PC-9 (cell line): Measurements from ENCODE around the gene CDKN1C. TPM values are rescaled to one million over a fixed set of nuclear protein-coding genes. Genes with fewer than 3 reads are reported as not detected.

ENCODE experiments used
- BruUV-seq: library from RNA; stranded (reverse); fragments of 400-500 nt; replicated peaks from 2 replicates; lab custom pipeline; 2021; lab: Mats Ljungman, UMichigan
- CTCF ChIA-PET: fragments of 300-600 bp; sonication (Branson Sonifier 250); formaldehyde crosslinking; loops from one replicate; lab custom pipeline; 2022; ENCODE audit warnings: antibody characterized with exemption; lab: Charles Lee
- POLR2A ChIA-PET: fragments of 300-600 bp; sonication (Branson Sonifier 250); formaldehyde crosslinking; loops from one replicate; lab custom pipeline; 2022; ENCODE audit warnings: antibody characterized with exemption; ENCODE audit not compliant: unreplicated experiment; lab: Charles Lee
- DNase-seq, 2 experiments: peaks; one replicate each; pipeline versions ENCODE4 v3.0.0 to v3.0.0-alpha.2; 2015 to 2022; ENCODE audit warnings: mixed read lengths in 1 of 2
- H2AFZ ChIP-seq: fragments of 200-600 bp; sonication (generic); 2 replicates; pipeline ENCODE4 v1.8.1; 2017; ENCODE audit warnings: antibody characterized with exemption
- H3F3A ChIP-seq: fragments of 200-600 bp; sonication (generic); 2 replicates; pipeline ENCODE4 v1.8.1; 2017; ENCODE audit warnings: antibody characterized with exemption, mild to moderate bottlenecking, low read depth; ENCODE audit not compliant: insufficient read depth
- H3K27ac ChIP-seq: fragments of 200-600 bp; sonication (generic); 2 replicates; pipeline ENCODE4 v1.6.1; 2016; ENCODE audit warnings: mixed run types
- H3K27me3 ChIP-seq: fragments of 200-600 bp; sonication (generic); 2 replicates; pipeline ENCODE4 v1.6.1; 2016; ENCODE audit warnings: low read depth, mixed run types; ENCODE audit not compliant: insufficient read depth
- H3K36me3 ChIP-seq: fragments of 200-600 bp; sonication (generic); 2 replicates; pipeline ENCODE4 v1.6.1; 2016; ENCODE audit warnings: low read depth, mixed run types
- H3K4me1 ChIP-seq: fragments of 200-600 bp; sonication (generic); replicated peaks from 2 replicates; pipeline ENCODE4 v1.6.1; 2016; ENCODE audit warnings: mixed run types; ENCODE audit not compliant: insufficient read depth
- H3K4me2 ChIP-seq: fragments of 200-600 bp; sonication (generic); 2 replicates; pipeline ENCODE4 v1.6.1; 2017; ENCODE audit warnings: mixed run types
- H3K4me3 ChIP-seq: fragments of 200-600 bp; sonication (generic); 2 replicates; pipeline ENCODE4 v1.6.1; 2016; ENCODE audit warnings: mixed run types
- H3K79me2 ChIP-seq: fragments of 200-600 bp; sonication (generic); 2 replicates; pipeline ENCODE4 v1.6.1; 2017; ENCODE audit warnings: low read depth, mixed run types
- H3K9me2 ChIP-seq: fragments of 200-600 bp; sonication (generic); 2 replicates; pipeline ENCODE4 v1.8.1; 2017; ENCODE audit warnings: mild to moderate bottlenecking; ENCODE audit not compliant: insufficient read depth
- H3K9me3 ChIP-seq: fragments of 200-600 bp; sonication (generic); 2 replicates; pipeline ENCODE4 v1.8.1; 2016; ENCODE audit warnings: low read depth; ENCODE audit not compliant: insufficient read depth
- H4K20me1 ChIP-seq: fragments of 200-600 bp; sonication (generic); 2 replicates; pipeline ENCODE4 v1.8.1; 2017; ENCODE audit not compliant: insufficient read depth
- CTCF ChIP-seq: fragments of 200-600 bp; sonication (generic); conservative IDR thresholded peaks from 2 replicates; pipeline ENCODE4 v1.6.1; 2017; ENCODE audit warnings: mixed run types, antibody characterized with exemption, mild to moderate bottlenecking, moderate library complexity
- EZH2 ChIP-seq: fragments of 200-600 bp; sonication (generic); IDR thresholded peaks from 2 replicates; pipeline ENCODE4 v1.8.0; 2017; ENCODE audit warnings: antibody characterized with exemption, low read depth
- intact Hi-C: fragments of 100-400 bp; cut with micrococcal nuclease; formaldehyde crosslinking; loops from one replicate; pipeline ENCODE4 v1.10.0; 2022; ENCODE audit not compliant: unreplicated experiment
- total RNA-seq: library from RNA; stranded (reverse); gene quantifications from 2 replicates; pipeline ENCODE4 v1.2.3, GENCODE V29; 2021

CDKN1C gene
- total RNA-seq, 1 experiment from 2014 or later, result 5.1 TPM

GRCh38 chr11:2882396-2883110 is 3.0 kb downstream of the CDKN1C start:
- Histone ChIP-seq H3K9me2 (no peaks in the 10 kb centered on the region), H4K20me1 (no peaks in the 10 kb centered on the region), H3K27ac (no peak overlapping the region), H3K4me3 (no peak overlapping the region), H3K4me1 (no peaks in the 10 kb centered on the region), H3K9me3 (no peaks in the 10 kb centered on the region), H3K4me2 (no peak overlapping the region), H3K27me3 (no peaks in the 10 kb centered on the region), H3K79me2 (no peaks in the 10 kb centered on the region), H3F3A (no peaks in the 10 kb centered on the region), H3K36me3 (no peaks in the 10 kb centered on the region), H2AFZ (no peak overlapping the region)
- no TSS peak for BruUV-seq
- ChIA-PET CTCF (interaction anchor here (0.7 kb wide), 1 partner anchor 51 kb away, joined by 3 read pairs; no protein-coding TSS in a partner anchor), POLR2A (interaction anchor here (0.6 to 0.8 kb wide), 2 partner anchors 8 to 349 kb away, joined by 3 read pairs; no protein-coding TSS in a partner anchor)
- no peak for DNase-seq
- intact Hi-C loops, result no loop called here
- TF ChIP-seq CTCF (no peak), EZH2 (no peak)

GRCh38 chr11:2881981-2882375 is 3.6 kb downstream of the CDKN1C start:
- Histone ChIP-seq H2AFZ (no peak overlapping the region), H3K4me2 (no peak overlapping the region), H3F3A (no peaks in the 10 kb centered on the region), H3K4me3 (no peak overlapping the region), H3K27me3 (no peaks in the 10 kb centered on the region), H3K9me3 (no peaks in the 10 kb centered on the region), H3K36me3 (no peaks in the 10 kb centered on the region), H3K27ac (no peak overlapping the region), H3K9me2 (no peaks in the 10 kb centered on the region), H4K20me1 (no peaks in the 10 kb centered on the region), H3K79me2 (no peaks in the 10 kb centered on the region), H3K4me1 (no peaks in the 10 kb centered on the region)
- TF ChIP-seq EZH2, result no peak
- ChIA-PET POLR2A (interaction anchor here (0.6 kb wide), 1 partner anchor 9 kb away, joined by 3 read pairs; no protein-coding TSS in a partner anchor), CTCF (interaction anchor here (0.7 kb wide), 1 partner anchor 51 kb away, joined by 3 read pairs; no protein-coding TSS in a partner anchor)
- no TSS peak for BruUV-seq
- intact Hi-C loops, result no loop called here
- DNase-seq, result no peak

GRCh38 chr11:2881076-2881980 is 4.2 kb downstream of the CDKN1C start:
- H3K79me2 ChIP-seq, result no peaks in the 10 kb centered on the region
- H3F3A ChIP-seq, result no peaks in the 10 kb centered on the region
- BruUV-seq, result no TSS peak
- H3K4me3 ChIP-seq, result no peak overlapping the region
- intact Hi-C loops, result no loop called here
- TF ChIP-seq CTCF (no peak), EZH2 (no peak)
- no peaks in the 10 kb centered on the region for H3K9me3 ChIP-seq
- H3K36me3 ChIP-seq, result no peaks in the 10 kb centered on the region
- no peak overlapping the region for H3K4me2 ChIP-seq
- no peaks in the 10 kb centered on the region for H3K4me1 ChIP-seq
- H2AFZ ChIP-seq, result no peak overlapping the region
- POLR2A ChIA-PET, result interaction anchor here (0.6 kb wide), 1 partner anchor 9 kb away, joined by 3 read pairs; no protein-coding TSS in a partner anchor
- H4K20me1 ChIP-seq, result no peaks in the 10 kb centered on the region
- CTCF ChIA-PET, result interaction anchor here (0.7 kb wide), 1 partner anchor 52 kb away, joined by 3 read pairs; no protein-coding TSS in a partner anchor
- no peak overlapping the region for H3K27ac ChIP-seq
- H3K9me2 ChIP-seq, result no peaks in the 10 kb centered on the region
- no peak for DNase-seq
- H3K27me3 ChIP-seq, result no peaks in the 10 kb centered on the region
